PFSK-1 (cell line): ENCODE data around the gene TTYH3.

Experiments used
- POLR2AphosphoS5 ChIP-seq: IDR thresholded peaks from 2 replicates; pipeline ENCODE4 v1.6.1; 2012; ENCODE audit warnings: low read depth, mild to moderate bottlenecking, control low read depth, low read length, moderate library complexity
- SIN3A ChIP-seq: IDR thresholded peaks from 2 replicates; pipeline ENCODE4 v1.6.1; 2012; ENCODE audit warnings: mild to moderate bottlenecking, low read length, moderate library complexity, borderline replicate concordance; ENCODE audit not compliant: insufficient read depth
- TAF1 ChIP-seq: IDR thresholded peaks from 2 replicates; pipeline ENCODE4 v1.6.1; 2012; ENCODE audit warnings: low read length, control low read depth, borderline replicate concordance; ENCODE audit not compliant: insufficient read depth
- TF ChIP-seq, protein P1 (sequence below), 2 experiments: IDR thresholded peaks; 2 replicates each; pipeline versions ENCODE4 v1.6.1 to v1.8.0; 2011 to 2012; ENCODE audit warnings: low read depth in 2 of 2, low read length in 2 of 2, control low read depth in 1 of 2, inconsistent platforms in 1 of 2, mild to moderate bottlenecking in 1 of 2, moderate library complexity in 1 of 2; ENCODE audit not compliant: insufficient read depth in 1 of 2

DNA sequence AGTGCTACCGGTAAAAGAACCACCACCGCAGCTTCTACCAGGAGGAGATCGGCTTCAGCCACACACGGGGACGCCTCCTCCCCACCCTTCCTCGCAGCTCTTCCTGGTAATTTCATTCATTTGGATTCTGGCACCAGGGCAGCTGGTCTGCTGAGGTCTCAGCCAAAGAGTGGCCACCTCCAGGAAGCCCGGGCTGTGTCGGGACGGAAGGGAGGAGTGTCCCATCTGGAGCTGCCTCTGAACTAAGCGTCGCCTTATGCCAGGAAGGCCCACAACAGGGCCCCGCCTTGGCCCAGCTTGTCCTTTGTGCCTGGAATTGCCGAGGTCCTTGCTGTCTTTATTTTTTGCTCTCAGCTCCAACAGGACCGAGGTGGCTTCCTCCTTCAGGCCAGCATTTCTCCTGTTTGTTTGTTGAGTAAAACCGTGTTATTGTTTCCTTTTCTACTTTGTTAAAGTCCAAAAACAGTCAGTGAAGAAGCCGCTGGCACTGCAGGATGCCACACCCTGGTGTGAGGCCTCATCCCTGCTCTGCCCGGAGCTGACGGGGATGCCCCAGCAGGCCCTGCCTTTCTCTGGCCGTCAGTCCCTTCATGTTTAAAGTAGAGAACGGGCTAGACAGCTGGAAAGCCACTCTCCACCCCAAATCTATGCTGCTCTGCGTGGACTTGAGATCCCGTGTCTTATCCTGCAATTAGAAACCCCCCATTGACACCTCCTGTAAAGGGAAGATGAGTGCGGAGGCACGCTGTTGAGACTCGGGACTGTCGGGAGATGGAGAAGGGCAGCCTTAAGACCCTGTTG is 24.5 kb upstream of the TTYH3 start:
- TF ChIP-seq POLR2AphosphoS5 (peak; percentile 57; the same call in 1 of the 2 replicates), SIN3A (peak; percentile 47; the same call in 1 of the 2 replicates), TAF1 (0 out of 2 replicates have a peak, but pooled peaks have one; percentile 52)
- TF ChIP-seq, protein P1, sequence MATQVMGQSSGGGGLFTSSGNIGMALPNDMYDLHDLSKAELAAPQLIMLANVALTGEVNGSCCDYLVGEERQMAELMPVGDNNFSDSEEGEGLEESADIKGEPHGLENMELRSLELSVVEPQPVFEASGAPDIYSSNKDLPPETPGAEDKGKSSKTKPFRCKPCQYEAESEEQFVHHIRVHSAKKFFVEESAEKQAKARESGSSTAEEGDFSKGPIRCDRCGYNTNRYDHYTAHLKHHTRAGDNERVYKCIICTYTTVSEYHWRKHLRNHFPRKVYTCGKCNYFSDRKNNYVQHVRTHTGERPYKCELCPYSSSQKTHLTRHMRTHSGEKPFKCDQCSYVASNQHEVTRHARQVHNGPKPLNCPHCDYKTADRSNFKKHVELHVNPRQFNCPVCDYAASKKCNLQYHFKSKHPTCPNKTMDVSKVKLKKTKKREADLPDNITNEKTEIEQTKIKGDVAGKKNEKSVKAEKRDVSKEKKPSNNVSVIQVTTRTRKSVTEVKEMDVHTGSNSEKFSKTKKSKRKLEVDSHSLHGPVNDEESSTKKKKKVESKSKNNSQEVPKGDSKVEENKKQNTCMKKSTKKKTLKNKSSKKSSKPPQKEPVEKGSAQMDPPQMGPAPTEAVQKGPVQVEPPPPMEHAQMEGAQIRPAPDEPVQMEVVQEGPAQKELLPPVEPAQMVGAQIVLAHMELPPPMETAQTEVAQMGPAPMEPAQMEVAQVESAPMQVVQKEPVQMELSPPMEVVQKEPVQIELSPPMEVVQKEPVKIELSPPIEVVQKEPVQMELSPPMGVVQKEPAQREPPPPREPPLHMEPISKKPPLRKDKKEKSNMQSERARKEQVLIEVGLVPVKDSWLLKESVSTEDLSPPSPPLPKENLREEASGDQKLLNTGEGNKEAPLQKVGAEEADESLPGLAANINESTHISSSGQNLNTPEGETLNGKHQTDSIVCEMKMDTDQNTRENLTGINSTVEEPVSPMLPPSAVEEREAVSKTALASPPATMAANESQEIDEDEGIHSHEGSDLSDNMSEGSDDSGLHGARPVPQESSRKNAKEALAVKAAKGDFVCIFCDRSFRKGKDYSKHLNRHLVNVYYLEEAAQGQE (IDR thresholded peaks at IDR 0.05; ENCODE audit: insufficient read depth in 1 of 2, low read depth in 2 of 2, low read length in 2 of 2) = peak in 1 of 2 experiments; percentile 29; a peak in 1 of 4 replicates
